OCI-LY3 (cell line): ENCODE results near the gene PRXL2A.

Experiments
- H2AFZ ChIP-seq: fragments of 200-600, 300-600 bp; shearing (Covaris generic); 2 replicates; pipeline ENCODE4 v1.6.0; 2014; ENCODE audit warnings: antibody characterized with exemption, low read depth, low read length
- H3K27ac ChIP-seq: fragments of 200-600, 300-600 bp; sonication (generic); 2 replicates; pipeline ENCODE4 v1.5.1; 2014; ENCODE audit warnings: mild to moderate bottlenecking, low read length, moderate library complexity, mixed read lengths
- H3K27me3 ChIP-seq: fragments of 200-600, 300-600 bp; sonication (generic); 2 replicates; pipeline ENCODE4 v1.6.1; 2014; ENCODE audit warnings: low read depth, low read length, mixed read lengths
- H3K36me3 ChIP-seq: fragments of 200-600, 300-600 bp; sonication (generic); replicated peaks from 2 replicates; pipeline ENCODE3; 2014; ENCODE audit warnings: low read depth, low read length, mixed read lengths
- H3K4me1 ChIP-seq: fragments of 300-600, 200-600 bp; sonication (generic); 2 replicates; pipeline ENCODE4 v1.6.1; 2014; ENCODE audit warnings: low read length, mixed read lengths
- H3K4me2 ChIP-seq: fragments of 200-600, 300-600 bp; sonication (generic); 2 replicates; pipeline ENCODE4 v1.6.1; 2014; ENCODE audit warnings: low read length, mixed read lengths
- H3K4me3 ChIP-seq: fragments of 300-600, 200-600 bp; sonication (generic); 2 replicates; pipeline ENCODE4 v1.5.1; 2014; ENCODE audit warnings: antibody characterized with exemption, mild to moderate bottlenecking, low read length, moderate library complexity
- H3K79me2 ChIP-seq: fragments of 300-600, 200-600 bp; shearing (Covaris generic); 2 replicates; pipeline ENCODE4 v1.6.1; 2014; ENCODE audit warnings: mild to moderate bottlenecking, low read length, mixed read lengths
- H3K9ac ChIP-seq: fragments of 300-600, 200-600 bp; shearing (Covaris generic); 2 replicates; pipeline ENCODE4 v1.6.0; 2014; ENCODE audit warnings: mild to moderate bottlenecking, low read length, moderate library complexity
- H3K9me3 ChIP-seq: fragments of 200-600, 300-600 bp; shearing (Covaris generic); 2 replicates; pipeline ENCODE4 v1.6.1; 2014; ENCODE audit warnings: low read length, mixed read lengths; ENCODE audit not compliant: insufficient read depth
- H4K20me1 ChIP-seq: fragments of 200-600, 300-600 bp; sonication (generic); 2 replicates; pipeline ENCODE4 v1.6.1; 2016; ENCODE audit warnings: low read length, mixed read lengths; ENCODE audit not compliant: insufficient read depth
- EZH2phosphoT487 ChIP-seq: fragments of 200-600 bp; shearing (Covaris generic); IDR thresholded peaks from 2 replicates; pipeline ENCODE4 v1.6.1; 2018; ENCODE audit warnings: antibody characterized with exemption, mixed run types, low read depth
- TF ChIP-seq, protein P1 (sequence below): fragments of 200-600, 300-600 bp; sonication (generic); IDR thresholded peaks from 2 replicates; pipeline ENCODE4 v1.5.1; 2014; ENCODE audit warnings: antibody characterized with exemption, low read length, low read depth

Gene PRXL2A

DNA sequence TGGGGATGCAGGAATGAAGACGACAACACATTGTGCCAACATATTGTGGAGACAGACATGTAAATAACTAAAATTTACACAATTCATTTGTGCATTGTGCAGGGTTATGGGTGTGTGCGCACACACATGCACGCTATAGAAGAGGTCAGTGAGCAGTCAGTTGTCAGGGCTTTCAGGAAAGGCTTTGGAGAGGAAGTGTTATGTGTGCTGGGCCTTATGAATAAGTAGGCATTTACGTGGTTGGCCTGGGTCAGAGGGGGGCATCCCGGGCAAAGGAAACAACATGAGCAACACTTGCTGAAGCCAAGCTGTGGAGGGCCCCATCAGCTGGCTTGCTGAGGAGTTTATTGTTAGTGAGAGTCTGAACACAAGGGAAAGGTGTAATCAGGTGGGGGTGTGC lies 4.1 kb downstream of the PRXL2A start:
- no peaks in the 10 kb centered on the region for H3K27me3 ChIP-seq
- no peak for TF ChIP-seq EZH2phosphoT487
- TF ChIP-seq, protein P1, sequence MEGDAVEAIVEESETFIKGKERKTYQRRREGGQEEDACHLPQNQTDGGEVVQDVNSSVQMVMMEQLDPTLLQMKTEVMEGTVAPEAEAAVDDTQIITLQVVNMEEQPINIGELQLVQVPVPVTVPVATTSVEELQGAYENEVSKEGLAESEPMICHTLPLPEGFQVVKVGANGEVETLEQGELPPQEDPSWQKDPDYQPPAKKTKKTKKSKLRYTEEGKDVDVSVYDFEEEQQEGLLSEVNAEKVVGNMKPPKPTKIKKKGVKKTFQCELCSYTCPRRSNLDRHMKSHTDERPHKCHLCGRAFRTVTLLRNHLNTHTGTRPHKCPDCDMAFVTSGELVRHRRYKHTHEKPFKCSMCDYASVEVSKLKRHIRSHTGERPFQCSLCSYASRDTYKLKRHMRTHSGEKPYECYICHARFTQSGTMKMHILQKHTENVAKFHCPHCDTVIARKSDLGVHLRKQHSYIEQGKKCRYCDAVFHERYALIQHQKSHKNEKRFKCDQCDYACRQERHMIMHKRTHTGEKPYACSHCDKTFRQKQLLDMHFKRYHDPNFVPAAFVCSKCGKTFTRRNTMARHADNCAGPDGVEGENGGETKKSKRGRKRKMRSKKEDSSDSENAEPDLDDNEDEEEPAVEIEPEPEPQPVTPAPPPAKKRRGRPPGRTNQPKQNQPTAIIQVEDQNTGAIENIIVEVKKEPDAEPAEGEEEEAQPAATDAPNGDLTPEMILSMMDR, result no peak
- H3K9me3 ChIP-seq, result no peaks in the 10 kb centered on the region
- no peak overlapping the region for H3K4me3 ChIP-seq
- H2AFZ ChIP-seq, result no peak overlapping the region
- no peak overlapping the region for H3K4me2 ChIP-seq
- no peak overlapping the region for H3K9ac ChIP-seq
- no peak overlapping the region for H3K27ac ChIP-seq
- no peaks in the 10 kb centered on the region for H4K20me1 ChIP-seq
- no peaks in the 10 kb centered on the region for H3K4me1 ChIP-seq
- H3K79me2 ChIP-seq, result no peaks in the 10 kb centered on the region
- H3K36me3 ChIP-seq, result no peaks in the 10 kb centered on the region

DNA sequence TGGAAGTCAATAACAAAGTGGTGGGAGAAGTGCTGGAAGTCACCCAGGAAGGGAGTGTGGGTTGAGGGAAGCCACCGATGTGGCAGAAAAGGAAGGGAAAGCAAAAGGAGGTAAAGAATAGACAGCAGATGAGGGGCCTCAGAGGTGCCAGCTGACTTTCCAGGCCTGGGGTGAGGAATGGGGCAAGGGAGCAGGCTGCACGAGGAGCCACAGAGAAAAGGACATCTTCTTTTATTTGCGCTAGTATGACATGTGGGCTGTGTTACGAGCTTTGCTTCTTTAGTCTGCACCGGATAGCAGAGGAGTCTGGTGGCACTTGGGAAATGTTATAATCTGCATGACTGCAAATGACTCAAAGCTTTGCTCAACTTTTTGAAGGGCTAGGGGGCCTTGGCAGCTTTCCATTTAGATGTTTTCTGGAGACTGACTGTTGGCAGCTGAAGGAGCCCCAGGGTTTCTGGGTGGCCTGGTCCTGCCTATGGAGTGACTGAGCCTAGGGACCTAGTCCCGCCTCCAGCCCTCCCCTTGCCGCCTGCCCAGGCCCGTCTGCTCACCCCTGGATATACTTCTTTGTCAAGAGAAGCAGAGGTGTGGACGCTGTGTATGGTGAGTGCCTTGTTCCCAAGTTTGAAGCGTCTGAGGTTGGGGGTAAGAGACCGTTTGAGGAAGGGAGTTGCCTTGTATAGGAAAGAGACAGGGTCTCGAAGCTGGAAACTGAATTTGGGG lies 5.1 kb downstream of the PRXL2A start:
- Histone ChIP-seq H3K27me3 (no peaks in the 10 kb centered on the region), H4K20me1 (no peaks in the 10 kb centered on the region), H3K9ac (no peak overlapping the region), H3K4me3 (no peak overlapping the region), H3K36me3 (no peaks in the 10 kb centered on the region), H3K79me2 (no peaks in the 10 kb centered on the region), H3K4me1 (no peaks in the 10 kb centered on the region), H2AFZ (no peak overlapping the region), H3K4me2 (no peak overlapping the region), H3K27ac (no peak overlapping the region), H3K9me3 (no peaks in the 10 kb centered on the region)
- TF ChIP-seq, protein P1, result no peak
- TF ChIP-seq EZH2phosphoT487, result no peak

GRCh38 chr10:80414142-80414895 lies 6.0 kb downstream of the PRXL2A start:
- no peaks in the 10 kb centered on the region for H4K20me1 ChIP-seq
- TF ChIP-seq, protein P1, result no peak
- TF ChIP-seq EZH2phosphoT487, result no peak

DNA sequence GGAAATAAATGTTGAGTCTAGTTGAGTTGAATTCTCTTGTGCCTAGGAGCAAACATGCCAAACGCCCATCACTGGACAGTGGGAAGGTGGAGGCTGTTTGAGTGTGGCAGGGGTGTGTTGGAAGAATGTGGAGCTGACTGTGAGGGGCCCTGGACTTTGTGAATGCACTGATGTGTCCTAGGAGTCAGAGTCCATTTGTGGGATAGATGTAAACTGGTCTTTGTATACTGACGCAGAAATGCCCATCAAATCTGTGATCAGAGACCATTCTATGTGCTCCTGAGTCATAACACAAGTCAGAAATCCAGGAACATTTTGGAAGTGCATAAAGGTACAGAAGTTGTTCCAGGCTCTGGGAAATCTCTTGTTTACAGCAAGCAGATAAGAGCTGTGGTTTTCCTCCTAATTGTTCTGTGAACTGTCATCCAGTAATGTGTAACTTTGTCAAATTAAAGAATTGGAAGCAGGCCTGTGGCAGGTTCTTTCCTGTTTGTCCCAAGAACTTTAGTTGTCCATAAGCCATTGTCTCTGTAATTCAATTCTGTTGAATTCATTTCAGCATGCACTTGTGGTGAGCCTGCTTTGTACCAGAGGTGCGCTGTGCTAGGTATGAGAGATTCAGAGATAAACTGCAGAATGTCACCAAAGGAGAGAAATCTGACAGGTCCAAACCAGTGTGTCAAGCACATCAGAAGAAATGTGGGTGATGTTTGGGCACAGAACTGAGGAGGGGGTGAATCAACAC lies 7.6 kb downstream of the PRXL2A start:
- Histone ChIP-seq H3K27ac (no peak overlapping the region), H3K4me1 (no peaks in the 10 kb centered on the region; the same call in 1 of the 2 replicates), H3K4me3 (no peak overlapping the region), H3K36me3 (no peaks in the 10 kb centered on the region), H3K9ac (no peak overlapping the region), H3K27me3 (no peaks in the 10 kb centered on the region), H2AFZ (no peak overlapping the region), H3K9me3 (no peaks in the 10 kb centered on the region), H3K79me2 (no peaks in the 10 kb centered on the region), H4K20me1 (no peaks in the 10 kb centered on the region), H3K4me2 (no peak overlapping the region)
- no peak for TF ChIP-seq EZH2phosphoT487
- TF ChIP-seq, protein P1, result no peak

More at GRCh38 chr10:80414142-80414895, 6.0 kb downstream of the PRXL2A start:
- no peaks in the 10 kb centered on the region for H3K36me3 ChIP-seq
- no peaks in the 10 kb centered on the region for H3K9me3 ChIP-seq
- no peak overlapping the region for H2AFZ ChIP-seq
- H3K9ac ChIP-seq, result no peak overlapping the region
- no peak overlapping the region for H3K4me3 ChIP-seq
- no peak overlapping the region for H3K4me2 ChIP-seq
- H3K27me3 ChIP-seq, result no peaks in the 10 kb centered on the region
- no peak overlapping the region for H3K27ac ChIP-seq
- H3K4me1 ChIP-seq, result no peaks in the 10 kb centered on the region
- no peaks in the 10 kb centered on the region for H3K79me2 ChIP-seq
